Measurements from ENCODE around the gene REEP3.

GRCh38 chr10:63539377-63539776, 18.2 kb downstream of the REEP3 start:
- TF ChIP-seq CTCF (IDR thresholded peaks at IDR 0.05), result no peak
- no peak for TF ChIP-seq POLR2A (IDR thresholded peaks at IDR 0.05)
